Measurements from ENCODE around the gene EFCAB12.
"Not testable (repeated sequence)": the region's sequence is repeated elsewhere in the genome, so short reads cannot be mapped to it uniquely, and the experiment has no call there.

EFCAB12 gene

DNA sequence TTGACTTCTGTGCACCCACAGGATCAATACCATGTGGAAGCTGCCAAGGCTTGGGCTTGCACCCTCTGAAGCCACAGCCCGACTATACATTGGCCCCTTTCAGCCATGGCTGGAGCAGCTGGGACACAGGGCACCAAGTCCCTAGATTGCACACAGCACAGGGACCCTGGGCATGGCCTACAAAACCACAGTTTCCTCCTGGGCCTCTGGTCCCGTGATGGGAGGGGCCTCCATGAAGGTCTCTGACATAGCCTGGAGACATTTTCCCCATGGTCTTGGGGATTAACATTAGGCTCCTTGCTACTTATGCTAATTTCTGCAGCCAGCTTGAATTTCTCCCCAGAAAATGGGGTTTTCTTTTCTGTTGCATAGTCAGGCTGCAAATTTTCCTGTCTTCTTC lies 63.6 kb downstream of the EFCAB12 start:
- DNase-seq = not testable (repeated sequence)

DNA sequence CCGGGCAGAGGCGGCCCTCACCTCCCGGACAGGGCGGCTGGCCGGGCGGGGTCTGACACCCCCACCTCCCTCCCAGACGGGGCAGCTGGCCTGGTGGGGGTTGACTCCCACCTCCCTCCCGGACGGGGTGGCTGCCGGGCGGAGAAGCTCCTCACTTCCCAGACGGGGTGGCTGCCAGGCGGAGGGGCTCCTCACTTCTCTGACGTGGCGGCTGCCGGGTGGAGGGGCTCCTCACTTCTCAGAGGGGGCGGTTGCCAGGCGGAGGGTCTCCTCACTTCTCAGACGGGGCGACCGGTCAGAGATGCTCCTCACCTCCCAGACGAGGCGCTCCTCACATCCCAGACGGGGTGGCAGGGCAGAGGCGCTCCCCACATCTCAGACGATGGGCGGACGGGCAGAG lies 65.1 kb downstream of the EFCAB12 start:
- not testable (repeated sequence) for DNase-seq

- no peak for DNase-seq
These were observed 67.6 kb downstream of the EFCAB12 start for GRCh38 chr3:129360705-129361460.

GRCh38 chr3:129360171-129360611 lies 68.2 kb downstream of the EFCAB12 start:
- peak; percentile 61 to 84 for DNase-seq

GRCh38 chr3:129358772-129359371 lies 69.6 kb downstream of the EFCAB12 start:
- DNase-seq = no peak

- DNase-seq = no peak
These were observed 70.2 kb downstream of the EFCAB12 start for GRCh38 chr3:129358177-129358771.

GRCh38 chr3:129357616-129358015 lies 70.8 kb downstream of the EFCAB12 start:
- no peak for DNase-seq

GRCh38 chr3:129356756-129357425 lies 71.5 kb downstream of the EFCAB12 start:
- DNase-seq = no peak

GRCh38 chr3:129353589-129353941 lies 74.9 kb downstream of the EFCAB12 start:
- no peak for DNase-seq

DNA sequence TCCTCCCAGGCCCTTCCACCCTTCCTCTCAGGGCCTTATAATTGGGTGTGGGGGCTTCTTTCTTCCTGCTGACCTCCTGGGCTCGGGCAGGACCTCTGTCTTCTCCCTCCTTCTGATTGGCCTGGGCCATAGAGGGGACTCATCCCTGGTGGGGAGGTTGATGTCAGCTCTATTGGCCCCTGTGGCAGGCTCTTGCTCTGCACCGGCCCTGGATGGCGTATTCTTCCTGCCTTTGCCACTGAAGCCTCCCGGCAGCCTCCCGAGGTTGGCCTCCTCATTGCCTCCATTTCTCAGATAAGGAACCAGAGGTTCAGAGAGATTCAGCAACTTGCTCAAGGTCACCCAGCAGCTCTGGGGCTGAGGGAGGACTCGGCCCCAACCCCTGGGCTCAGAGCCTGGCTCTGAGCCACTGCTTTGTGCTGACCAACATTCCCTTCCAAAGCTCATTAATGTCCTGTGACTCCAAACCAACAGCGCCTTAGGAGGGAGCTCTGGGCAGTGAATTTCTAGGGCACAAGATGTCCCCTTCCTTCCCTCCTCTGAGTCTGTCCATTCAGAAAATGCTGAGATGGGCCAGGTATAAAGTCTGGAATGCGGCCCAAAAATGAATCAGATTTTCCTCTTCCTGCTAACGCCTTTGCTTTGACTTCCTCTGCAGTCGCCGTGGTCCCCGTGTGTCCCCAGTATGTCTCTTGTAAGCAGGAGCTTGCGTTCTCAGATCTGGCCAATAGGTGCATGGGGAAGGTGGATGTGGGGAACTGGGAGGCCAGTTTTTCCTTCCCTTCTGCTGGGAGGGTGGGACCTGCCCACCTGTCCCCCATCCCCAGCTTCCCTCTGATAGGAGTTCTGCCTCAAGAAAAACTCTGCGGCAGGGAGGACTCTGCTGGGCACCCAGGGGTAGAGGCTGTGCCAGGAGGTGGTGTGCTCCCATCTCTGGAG lies 75.5 kb downstream of the EFCAB12 start:
- no peak for DNase-seq

GRCh38 chr3:129352045-129352444 lies 76.4 kb downstream of the EFCAB12 start:
- no peak for DNase-seq
